BLaER1 (cell line): ENCODE measurements around the gene VWC2L.

Experiments used
- H3K27ac ChIP-seq: shearing (Covaris generic); formaldehyde crosslinking; 2 replicates; pipeline ENCODE4 v1.8.1; 2022
- H3K27me3 ChIP-seq: shearing (Covaris generic); formaldehyde crosslinking; 2 replicates; pipeline ENCODE4 v1.8.1; 2022
- H3K36me3 ChIP-seq: shearing (Covaris generic); formaldehyde crosslinking; 2 replicates; pipeline ENCODE4 v1.8.1; 2022
- H3K4me1 ChIP-seq: shearing (Covaris generic); formaldehyde crosslinking; 2 replicates; pipeline ENCODE4 v1.8.1; 2022
- H3K4me2 ChIP-seq: shearing (Covaris generic); formaldehyde crosslinking; 2 replicates; pipeline ENCODE4 v1.8.1; 2022
- H3K4me3 ChIP-seq: shearing (Covaris generic); formaldehyde crosslinking; 2 replicates; pipeline ENCODE4 v1.8.1; 2022
- H3K9ac ChIP-seq: shearing (Covaris generic); formaldehyde crosslinking; 2 replicates; pipeline ENCODE4 v1.8.1; 2022
- H3K9me3 ChIP-seq: shearing (Covaris generic); formaldehyde crosslinking; 2 replicates; pipeline ENCODE4 v1.8.1; 2022
- H4K20me1 ChIP-seq: shearing (Covaris generic); formaldehyde crosslinking; 2 replicates; pipeline ENCODE4 v1.8.1; 2022
- Cebpa-rat ChIP-seq: shearing (Covaris generic); IDR thresholded peaks from 2 replicates; pipeline ENCODE4 v1.8.1; 2022

Gene VWC2L

DNA sequence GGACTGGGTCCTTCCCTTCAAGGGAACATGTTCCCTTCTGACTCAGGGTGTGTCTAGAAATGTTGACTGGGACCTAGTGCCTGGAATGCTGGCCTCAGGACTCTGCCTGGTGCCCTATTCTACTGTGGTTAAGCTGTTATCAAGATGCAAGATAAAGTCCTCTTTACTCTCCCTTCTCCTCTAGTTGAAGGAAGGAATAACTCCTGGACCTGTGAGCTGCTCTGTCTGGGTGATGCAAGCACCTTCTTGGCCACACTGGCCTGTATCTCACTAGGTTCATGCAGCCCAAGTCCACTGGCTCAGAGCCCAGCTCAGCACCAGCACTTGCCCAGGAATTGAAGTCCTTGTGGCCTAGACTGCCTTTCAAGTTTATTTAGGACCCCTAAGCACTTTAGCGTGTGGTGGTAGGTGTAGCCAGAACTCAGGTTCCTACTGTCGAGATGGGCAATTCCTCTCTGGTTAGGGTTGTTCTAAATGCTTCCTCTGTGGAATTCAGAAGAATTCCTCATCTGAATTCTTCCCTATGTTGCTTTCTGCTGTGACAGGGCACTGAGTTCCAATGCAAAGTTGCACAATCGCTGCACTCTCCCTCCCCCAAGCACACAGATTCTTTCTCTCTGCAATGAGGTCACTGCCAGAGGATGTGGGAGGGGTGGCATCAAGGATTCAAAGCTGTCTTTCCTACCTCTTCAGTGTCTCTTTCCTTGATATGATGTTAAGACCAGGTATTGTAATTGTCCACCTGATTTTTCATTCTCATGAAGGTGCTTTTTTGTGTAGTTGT is 54.7 kb downstream of the VWC2L start:
- Histone ChIP-seq H3K9ac (no peak overlapping the region), H3K36me3 (no peaks in the 10 kb centered on the region), H3K4me1 (no peaks in the 10 kb centered on the region), H3K27me3 (no peaks in the 10 kb centered on the region), H3K27ac (no peak overlapping the region), H3K4me3 (no peak overlapping the region), H3K4me2 (no peak overlapping the region), H3K9me3 (no peaks in the 10 kb centered on the region), H4K20me1 (no peaks in the 10 kb centered on the region)
- TF ChIP-seq Cebpa-rat = no peak

DNA sequence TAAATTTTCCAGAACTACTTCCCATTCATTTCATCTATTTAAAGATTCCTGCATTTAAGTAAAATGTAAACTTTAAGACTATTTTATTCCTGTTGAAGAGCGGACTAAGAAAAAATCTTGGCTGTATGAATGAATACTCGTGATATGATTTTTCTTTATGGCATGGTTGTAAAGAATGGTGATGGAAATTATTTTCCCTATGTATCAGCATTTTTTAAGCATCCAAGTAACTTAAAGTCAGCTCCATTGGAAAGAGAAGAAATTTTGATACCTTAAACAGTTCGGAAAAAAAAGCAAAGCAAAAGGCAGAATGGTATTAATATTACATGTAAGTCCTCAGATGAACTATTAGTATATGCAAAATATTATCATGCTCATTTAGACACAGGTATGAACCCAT is 58.9 kb downstream of the VWC2L start:
- Histone ChIP-seq H3K9me3 (no peaks in the 10 kb centered on the region), H3K36me3 (no peaks in the 10 kb centered on the region), H3K4me3 (no peak overlapping the region), H3K27me3 (no peaks in the 10 kb centered on the region), H3K4me2 (no peak overlapping the region), H3K27ac (no peak overlapping the region), H3K4me1 (no peaks in the 10 kb centered on the region), H4K20me1 (no peaks in the 10 kb centered on the region), H3K9ac (no peak overlapping the region)
- TF ChIP-seq Cebpa-rat = no peak

GRCh38 chr2:214471382-214471781 is 60.5 kb downstream of the VWC2L start:
- no peaks in the 10 kb centered on the region for H4K20me1 ChIP-seq
- H3K4me2 ChIP-seq = no peak overlapping the region
- H3K27me3 ChIP-seq = no peaks in the 10 kb centered on the region
- H3K4me1 ChIP-seq = no peaks in the 10 kb centered on the region
- H3K36me3 ChIP-seq = no peaks in the 10 kb centered on the region
- no peaks in the 10 kb centered on the region for H3K9me3 ChIP-seq
- no peak overlapping the region for H3K4me3 ChIP-seq
- no peak overlapping the region for H3K9ac ChIP-seq
- no peak overlapping the region for H3K27ac ChIP-seq
- TF ChIP-seq Cebpa-rat = no peak

- no peak overlapping the region for H3K9ac ChIP-seq
- TF ChIP-seq Cebpa-rat = no peak
Observed at GRCh38 chr2:214471990-214472389, 61.1 kb downstream of the VWC2L start.

GRCh38 chr2:214477305-214477704 is 66.5 kb downstream of the VWC2L start:
- Histone ChIP-seq H3K27ac (no peak overlapping the region), H3K4me2 (no peak overlapping the region), H3K36me3 (no peaks in the 10 kb centered on the region), H3K4me1 (peaks cover 4% of the 10 kb centered on the region; the same call in 1 of the 2 replicates), H3K9ac (no peak overlapping the region), H3K27me3 (no peaks in the 10 kb centered on the region), H4K20me1 (no peaks in the 10 kb centered on the region), H3K4me3 (no peak overlapping the region), H3K9me3 (no peaks in the 10 kb centered on the region)
- TF ChIP-seq Cebpa-rat = no peak

More at GRCh38 chr2:214471990-214472389, 61.1 kb downstream of the VWC2L start:
- H3K4me2 ChIP-seq = no peak overlapping the region
- no peaks in the 10 kb centered on the region for H3K4me1 ChIP-seq
- no peaks in the 10 kb centered on the region for H3K27me3 ChIP-seq
- no peak overlapping the region for H3K27ac ChIP-seq
- H3K36me3 ChIP-seq = no peaks in the 10 kb centered on the region
- H3K9me3 ChIP-seq = no peaks in the 10 kb centered on the region
- no peaks in the 10 kb centered on the region for H4K20me1 ChIP-seq
- H3K4me3 ChIP-seq = no peak overlapping the region

DNA sequence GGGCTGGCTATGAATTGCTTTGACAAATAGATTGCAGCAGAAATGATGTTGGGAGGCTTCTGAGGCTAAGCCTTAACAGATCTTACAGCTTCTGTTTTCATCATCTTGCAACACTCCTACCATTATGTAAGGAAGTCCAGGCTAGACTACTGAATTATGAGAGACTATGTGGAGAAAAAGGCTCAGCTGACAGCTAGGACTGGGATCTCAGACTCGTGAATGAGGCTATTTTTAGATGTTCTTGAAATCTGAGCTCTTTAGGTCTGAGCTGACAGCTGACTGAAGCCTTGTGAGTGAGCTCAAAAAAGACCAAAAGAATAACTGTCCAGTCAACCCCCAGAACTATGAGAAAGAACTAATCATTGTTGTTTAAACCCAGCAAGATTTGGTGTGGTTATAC is 70.3 kb downstream of the VWC2L start:
- TF ChIP-seq Cebpa-rat = no peak
- H3K9ac ChIP-seq = no peak overlapping the region
- no peak overlapping the region for H3K27ac ChIP-seq
- no peak overlapping the region for H3K4me3 ChIP-seq
- no peaks in the 10 kb centered on the region for H4K20me1 ChIP-seq
- no peak overlapping the region for H3K4me2 ChIP-seq
- no peaks in the 10 kb centered on the region for H3K9me3 ChIP-seq
- H3K4me1 ChIP-seq = peaks cover 4% of the 10 kb centered on the region; the same call in 1 of the 2 replicates
- no peaks in the 10 kb centered on the region for H3K36me3 ChIP-seq
- no peaks in the 10 kb centered on the region for H3K27me3 ChIP-seq

- no peak overlapping the region for H3K4me3 ChIP-seq
Observed at GRCh38 chr2:214482728-214483127, 71.9 kb downstream of the VWC2L start.

GRCh38 chr2:214484239-214484638 is 73.4 kb downstream of the VWC2L start:
- Histone ChIP-seq H3K27ac (no peak overlapping the region), H3K9me3 (no peaks in the 10 kb centered on the region), H3K27me3 (no peaks in the 10 kb centered on the region), H4K20me1 (no peaks in the 10 kb centered on the region), H3K4me1 (peaks cover 4% of the 10 kb centered on the region; the same call in 1 of the 2 replicates), H3K4me2 (no peak overlapping the region), H3K4me3 (no peak overlapping the region), H3K9ac (no peak overlapping the region), H3K36me3 (no peaks in the 10 kb centered on the region)
- TF ChIP-seq Cebpa-rat = no peak

More at GRCh38 chr2:214482728-214483127, 71.9 kb downstream of the VWC2L start:
- H3K27me3 ChIP-seq = no peaks in the 10 kb centered on the region
- H3K36me3 ChIP-seq = no peaks in the 10 kb centered on the region
- no peak for TF ChIP-seq Cebpa-rat
- H3K27ac ChIP-seq = no peak overlapping the region
- H3K4me1 ChIP-seq = peaks cover 4% of the 10 kb centered on the region; the same call in 1 of the 2 replicates
- H3K9me3 ChIP-seq = no peaks in the 10 kb centered on the region
- no peak overlapping the region for H3K9ac ChIP-seq
- H3K4me2 ChIP-seq = no peak overlapping the region
- H4K20me1 ChIP-seq = no peaks in the 10 kb centered on the region

DNA sequence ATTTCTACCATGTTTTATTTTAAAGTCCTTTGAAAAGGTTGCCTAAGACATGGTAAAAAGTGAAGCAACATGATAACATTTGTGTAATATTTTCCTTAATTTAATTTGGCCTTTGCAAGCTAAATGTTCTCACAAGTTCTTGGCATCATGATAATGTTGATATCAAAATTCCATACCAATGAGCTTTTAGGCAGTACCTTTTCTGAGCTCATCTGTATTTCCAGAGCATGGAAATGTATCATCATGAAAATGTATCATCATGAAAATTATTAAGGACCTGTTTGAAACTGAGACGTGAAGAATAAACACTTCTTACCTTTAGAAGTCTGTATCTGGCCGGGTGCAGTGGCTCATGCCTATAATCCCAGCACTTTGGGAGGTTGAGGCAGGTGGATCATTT is 73.8 kb downstream of the VWC2L start:
- H3K9ac ChIP-seq = no peak overlapping the region
- H3K27ac ChIP-seq = no peak overlapping the region
- no peaks in the 10 kb centered on the region for H3K36me3 ChIP-seq
- TF ChIP-seq Cebpa-rat = no peak
- no peak overlapping the region for H3K4me2 ChIP-seq
- H4K20me1 ChIP-seq = no peaks in the 10 kb centered on the region
- no peak overlapping the region for H3K4me3 ChIP-seq
- peaks cover 4% of the 10 kb centered on the region; the same call in 1 of the 2 replicates for H3K4me1 ChIP-seq
- no peaks in the 10 kb centered on the region for H3K27me3 ChIP-seq
- no peaks in the 10 kb centered on the region for H3K9me3 ChIP-seq

DNA sequence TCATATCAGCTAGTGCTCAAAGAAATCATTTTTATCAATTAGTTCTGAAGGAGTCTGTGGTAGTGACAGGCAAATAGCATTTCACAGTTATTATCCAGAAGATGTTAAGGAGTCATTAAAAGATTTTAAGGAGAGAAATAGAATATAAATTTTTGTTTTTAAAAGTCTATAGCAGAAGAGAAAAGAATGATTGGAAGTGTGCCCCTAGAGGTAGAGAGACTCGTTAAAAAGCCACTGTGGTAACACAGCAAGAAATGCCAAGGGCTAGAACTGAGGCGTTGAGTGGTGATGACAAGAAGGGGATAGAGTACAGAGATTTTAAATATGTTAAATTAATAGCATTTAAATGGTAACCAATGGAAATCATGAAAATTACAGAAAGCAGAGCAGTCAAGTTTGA is 78.3 kb downstream of the VWC2L start:
- H3K27me3 ChIP-seq = no peaks in the 10 kb centered on the region
- no peak for TF ChIP-seq Cebpa-rat
- no peak overlapping the region for H3K4me2 ChIP-seq
- no peaks in the 10 kb centered on the region for H3K9me3 ChIP-seq
- H3K4me3 ChIP-seq = no peak overlapping the region
- H4K20me1 ChIP-seq = no peaks in the 10 kb centered on the region
- no peaks in the 10 kb centered on the region for H3K36me3 ChIP-seq
- peaks cover 7% of the 10 kb centered on the region; the same call in 1 of the 2 replicates for H3K4me1 ChIP-seq
- H3K27ac ChIP-seq = no peak overlapping the region
- H3K9ac ChIP-seq = no peak overlapping the region
